Mesodermal cell (in vitro differentiated cells): ENCODE data around the gene C1orf198.

ENCODE experiments used
- H3K27ac ChIP-seq: 2 replicates; pipeline ENCODE4 v1.7.0; 2013; ENCODE audit warnings: mild to moderate bottlenecking, low read depth, low read length, moderate library complexity; ENCODE audit not compliant: severe bottlenecking
- H3K36me3 ChIP-seq: 2 replicates; pipeline ENCODE4 v1.7.1; 2013; ENCODE audit warnings: mild to moderate bottlenecking, low read length, moderate library complexity; ENCODE audit not compliant: control insufficient read depth, insufficient read depth
- H3K4me1 ChIP-seq: one replicate; pipeline ENCODE4 v1.7.1; 2013; ENCODE audit warnings: mild to moderate bottlenecking, low read length; ENCODE audit not compliant: insufficient read depth, control insufficient read depth, poor library complexity, severe bottlenecking
- H3K4me3 ChIP-seq: 2 replicates; pipeline ENCODE4 v1.7.0; 2013; ENCODE audit warnings: low read length, control low read depth, mild to moderate bottlenecking; ENCODE audit not compliant: insufficient read depth, poor library complexity, severe bottlenecking; ENCODE audit errors: extremely low read depth
- H3K9me3 ChIP-seq: 2 replicates; pipeline ENCODE4 v1.7.1; 2013; ENCODE audit warnings: mild to moderate bottlenecking, low read length, moderate library complexity; ENCODE audit not compliant: control insufficient read depth
- WGBS, 2 experiments: methylation state at CpG; one replicate each; pipeline ENCODE4 v1.1.5; 2013; ENCODE audit warnings: missing lambda C conversion rate in 2 of 2; ENCODE audit not compliant: insufficient coverage in 2 of 2; 5-methylcytosine and 5-hydroxymethylcytosine counted together

C1orf198 gene

DNA sequence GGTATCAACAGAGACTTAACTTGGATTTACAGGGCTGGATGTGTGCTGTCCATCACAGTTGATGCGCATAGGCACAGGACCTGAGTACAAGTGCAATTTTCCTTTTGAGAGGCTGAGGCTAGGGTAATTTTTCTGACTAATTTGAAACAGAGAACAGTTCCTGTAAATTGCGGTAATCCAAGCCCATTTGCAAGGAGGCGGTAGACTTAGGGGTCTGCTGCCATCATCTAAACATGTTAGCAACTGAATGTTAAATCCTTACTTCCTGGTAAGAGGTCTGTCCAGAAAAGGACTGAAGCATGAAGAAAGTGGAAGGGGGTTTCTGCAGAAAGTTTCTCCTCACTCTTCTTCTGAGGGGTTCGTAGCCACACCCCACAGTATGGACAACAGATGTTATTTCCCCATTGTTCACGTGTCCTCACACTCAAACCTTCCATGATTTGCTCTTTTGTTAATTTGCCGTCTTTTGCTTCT lies 23.7 kb upstream of the C1orf198 start:
- Histone ChIP-seq H3K4me3 (no peak overlapping the region), H3K9me3 (no peaks in the 10 kb centered on the region), H3K27ac (no peak overlapping the region), H3K36me3 (no peaks in the 10 kb centered on the region), H3K4me1 (peaks cover 15% of the 10 kb centered on the region)
- 91 to 92% methylated on average over 5 to 6 of the region's 6 CpGs for WGBS, 2 experiments

DNA sequence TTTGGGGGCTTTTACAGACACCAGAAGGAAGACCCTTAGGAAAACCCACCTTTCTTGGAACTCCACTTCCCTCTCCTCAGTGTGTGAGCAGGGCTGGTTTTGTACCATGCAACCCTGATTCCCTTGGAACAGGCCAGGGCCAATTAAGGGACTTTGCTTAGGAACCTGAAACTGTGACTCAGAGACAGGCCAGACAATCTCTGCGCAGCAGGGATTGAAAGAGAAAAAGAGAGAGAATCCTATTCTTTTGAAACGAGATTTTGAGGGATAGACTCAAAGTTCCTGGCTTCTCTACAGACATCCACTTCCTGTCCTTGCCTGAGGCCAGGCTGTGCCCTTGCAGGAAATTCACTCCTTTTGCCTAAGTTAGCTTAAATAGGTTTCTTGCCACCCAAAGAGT lies 23.1 kb upstream of the C1orf198 start:
- Histone ChIP-seq H3K9me3 (no peaks in the 10 kb centered on the region), H3K4me1 (peaks cover 15% of the 10 kb centered on the region), H3K27ac (peak overlapping the region; percentile 62), H3K4me3 (no peak overlapping the region), H3K36me3 (no peaks in the 10 kb centered on the region)
- 18 to 22% methylated on average over 2 of the region's 2 CpGs for WGBS, 2 experiments

DNA sequence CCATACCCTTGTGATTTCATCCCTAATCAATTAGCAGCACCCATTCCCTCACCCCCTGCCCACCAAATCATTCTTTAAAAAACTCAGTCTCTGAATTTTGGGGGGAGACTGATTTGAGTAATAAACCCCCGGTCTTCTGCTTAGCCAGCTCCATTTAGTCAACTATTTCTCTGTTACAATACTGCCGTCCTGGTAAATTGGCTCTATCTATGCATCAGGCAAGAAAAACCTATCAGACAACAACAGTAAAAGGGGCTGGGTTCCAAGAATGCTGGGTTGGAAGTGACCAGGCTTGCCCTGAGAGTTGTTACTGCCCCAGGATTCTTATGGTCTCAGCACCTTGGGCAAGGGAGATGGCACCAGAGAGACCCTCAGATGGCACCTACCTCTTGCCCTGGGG lies 16.3 kb upstream of the C1orf198 start:
- peaks cover 6% of the 10 kb centered on the region for H3K9me3 ChIP-seq
- H3K36me3 ChIP-seq = no peaks in the 10 kb centered on the region
- no peak overlapping the region for H3K4me3 ChIP-seq
- H3K4me1 ChIP-seq = no peaks in the 10 kb centered on the region
- H3K27ac ChIP-seq = no peak overlapping the region
- 94% methylated on average over 2 of the region's 2 CpGs; no CpG with 5 or more reads in 1 of the 2 experiments for WGBS, 2 experiments

DNA sequence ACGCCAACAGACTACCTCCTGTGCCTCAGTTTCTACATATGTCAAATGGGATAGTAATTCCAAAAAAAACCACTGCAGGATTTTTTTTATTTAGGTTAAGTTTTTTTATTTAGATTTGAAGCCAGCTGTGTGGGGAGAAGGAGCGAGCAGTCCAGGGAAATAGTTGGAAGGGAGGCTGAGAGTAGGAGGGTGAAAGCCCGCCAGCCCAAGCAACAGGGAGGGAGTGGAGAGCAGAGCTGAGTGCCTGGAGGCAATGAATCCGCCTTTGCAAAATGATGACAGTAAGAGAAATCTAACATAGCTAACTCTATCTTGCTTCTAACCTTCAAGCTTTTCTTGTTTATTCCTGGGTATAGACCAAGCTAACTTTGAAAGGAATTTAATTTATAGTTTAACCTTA lies 15.6 kb upstream of the C1orf198 start:
- WGBS, 2 experiments = 86 to 100% methylated on average over 2 to 3 of the region's 4 CpGs
- Histone ChIP-seq H3K4me3 (no peak overlapping the region), H3K36me3 (no peaks in the 10 kb centered on the region), H3K27ac (no peak overlapping the region), H3K9me3 (peaks cover 6% of the 10 kb centered on the region), H3K4me1 (no peaks in the 10 kb centered on the region)

DNA sequence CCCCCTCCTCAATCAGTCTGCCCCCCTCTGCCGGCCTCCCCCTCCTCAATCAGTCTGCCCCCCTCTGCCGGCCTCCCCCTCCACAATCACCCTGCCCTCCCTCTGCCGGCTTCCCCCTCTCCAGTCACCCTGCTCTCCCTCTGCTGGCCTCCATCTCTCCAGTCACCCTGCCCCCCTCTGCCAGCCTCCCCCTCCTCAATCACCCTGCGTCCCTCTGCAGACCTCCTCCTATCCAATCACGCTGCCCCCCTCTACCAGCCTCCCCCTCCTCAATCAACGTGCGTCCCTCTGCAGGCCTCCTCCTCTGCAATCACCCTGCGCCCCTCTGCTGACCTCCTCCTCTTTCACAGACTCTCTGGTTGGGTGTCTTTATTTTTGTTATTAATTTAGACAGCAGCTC lies 11.5 kb upstream of the C1orf198 start:
- 33 to 40% methylated on average over 1 of the region's 8 CpGs for WGBS, 2 experiments
- no peak overlapping the region for H3K27ac ChIP-seq

DNA sequence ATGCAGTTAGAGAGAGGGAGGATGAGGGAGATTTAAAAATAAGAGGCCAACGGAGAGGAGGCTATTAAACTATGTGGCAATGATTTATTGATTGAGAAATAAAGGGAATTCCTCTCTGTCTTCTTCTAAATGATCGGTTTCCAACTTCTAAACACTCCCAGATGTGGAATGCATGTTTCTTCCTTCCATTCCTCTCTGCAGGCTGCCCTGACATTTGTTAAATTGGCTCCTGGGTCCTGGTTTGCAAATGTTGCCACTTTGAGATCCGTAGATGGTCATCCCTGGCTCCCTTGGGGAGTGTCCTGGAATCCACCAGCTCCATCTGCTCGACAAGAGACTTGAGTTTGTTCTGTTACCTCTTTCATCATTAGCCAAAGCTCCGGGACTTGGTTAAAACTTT lies 10.3 kb upstream of the C1orf198 start:
- Histone ChIP-seq H3K36me3 (no peaks in the 10 kb centered on the region), H3K27ac (no peak overlapping the region), H3K4me1 (peaks cover 11% of the 10 kb centered on the region), H3K9me3 (no peaks in the 10 kb centered on the region), H3K4me3 (no peak overlapping the region)
- WGBS, 2 experiments = 82 to 95% methylated on average over 3 to 5 of the region's 5 CpGs

More for the DNA sequence above, 11.5 kb upstream of the C1orf198 start:
- Histone ChIP-seq H3K9me3 (peaks cover under 1% of the 10 kb centered on the region), H3K4me3 (no peak overlapping the region), H3K36me3 (no peaks in the 10 kb centered on the region), H3K4me1 (peaks cover 11% of the 10 kb centered on the region)

- Histone ChIP-seq H3K9me3 (no peaks in the 10 kb centered on the region), H3K4me1 (peaks cover 11% of the 10 kb centered on the region), H3K27ac (no peak overlapping the region), H3K36me3 (no peaks in the 10 kb centered on the region), H3K4me3 (no peak overlapping the region)
- 96% methylated on average over 3 to 4 of the region's 4 CpGs for WGBS, 2 experiments
Measured at GRCh38 chr1:230877924-230878590, 9.7 kb upstream of the C1orf198 start.

- H3K27ac ChIP-seq = peak overlapping the region; percentile 16
- H3K9me3 ChIP-seq = no peaks in the 10 kb centered on the region
- H3K36me3 ChIP-seq = no peaks in the 10 kb centered on the region
- no peak overlapping the region for H3K4me3 ChIP-seq
- 83 to 92% methylated on average over 12 to 14 of the region's 14 CpGs for WGBS, 2 experiments
- H3K4me1 ChIP-seq = peaks cover 11% of the 10 kb centered on the region
Measured at GRCh38 chr1:230877146-230877923, 9.0 kb upstream of the C1orf198 start.

GRCh38 chr1:230876660-230877059 lies 8.3 kb upstream of the C1orf198 start:
- Histone ChIP-seq H3K9me3 (no peaks in the 10 kb centered on the region), H3K36me3 (no peaks in the 10 kb centered on the region), H3K27ac (peak overlapping the region; percentile 16), H3K4me1 (peaks cover 11% of the 10 kb centered on the region), H3K4me3 (no peak overlapping the region)
- 70 to 93% methylated on average over 5 to 6 of the region's 6 CpGs for WGBS, 2 experiments

DNA sequence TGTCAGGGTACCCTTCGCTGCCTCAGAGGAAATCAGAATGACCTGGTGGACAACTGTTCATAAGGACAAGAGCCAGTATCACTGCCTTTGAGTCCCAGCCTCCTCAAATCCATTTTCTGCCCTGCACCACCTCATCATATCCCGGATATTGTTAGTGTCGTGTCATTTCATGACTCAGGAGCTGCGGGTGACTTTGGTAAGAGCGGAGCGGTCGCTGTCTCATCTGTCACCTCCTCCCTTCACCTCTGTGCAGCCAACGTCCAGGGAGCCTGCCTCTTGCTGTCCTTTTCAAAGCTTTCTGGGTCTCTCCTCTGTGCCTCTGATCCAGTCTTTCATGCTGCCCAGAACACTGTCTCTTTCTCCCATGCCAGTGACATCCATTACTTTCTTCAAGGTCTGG lies 7.0 kb upstream of the C1orf198 start:
- Histone ChIP-seq H3K36me3 (no peaks in the 10 kb centered on the region), H3K27ac (no peak overlapping the region), H3K4me1 (peaks cover 11% of the 10 kb centered on the region), H3K4me3 (no peak overlapping the region), H3K9me3 (no peaks in the 10 kb centered on the region)
- WGBS, 2 experiments = 93 to 97% methylated on average over 8 of the region's 8 CpGs

DNA sequence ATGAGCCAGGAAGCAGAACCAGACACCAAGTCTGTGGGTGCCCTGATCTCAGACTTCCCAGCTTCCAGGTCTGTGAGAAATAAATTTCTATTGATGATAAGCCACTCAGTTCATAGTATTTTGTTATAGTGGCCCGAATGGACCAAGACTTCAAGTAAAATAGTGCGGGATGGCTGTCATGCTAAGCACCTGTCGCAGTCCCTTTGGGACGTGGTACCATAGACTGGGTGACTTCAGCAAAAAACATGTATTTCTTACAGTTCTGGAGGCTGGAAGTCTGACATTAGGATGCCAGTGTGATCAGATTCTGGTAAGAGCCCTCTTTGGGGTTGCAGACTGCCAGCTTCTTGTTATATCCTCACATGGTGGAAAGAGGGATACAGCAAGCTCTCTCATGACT lies 2.6 kb upstream of the C1orf198 start:
- 95 to 97% methylated on average over 4 of the region's 4 CpGs for WGBS, 2 experiments

More for the DNA sequence above, 2.6 kb upstream of the C1orf198 start:
- Histone ChIP-seq H3K4me1 (peaks cover 9% of the 10 kb centered on the region), H3K27ac (no peak overlapping the region), H3K4me3 (no peak overlapping the region), H3K9me3 (no peaks in the 10 kb centered on the region), H3K36me3 (peaks cover 1% of the 10 kb centered on the region)
